Bronchial epithelial cell (primary cell): ENCODE measurements around the gene LDB2. TPM values are rescaled to one million over a fixed set of nuclear protein-coding genes. Genes with fewer than 3 reads are reported as not detected.

Experiments used
- DNase-seq: peaks from one replicate; pipeline ENCODE4 v3.0.0-alpha.2; 2010; ENCODE audit warnings: low read depth
- FAIRE-seq: peaks from 2 replicates; lab custom pipeline; 2011; peaks lifted over from hg19 to GRCh38; lab: Jason Lieb, UNC
- H3K27me3 ChIP-seq: 2 replicates; pipeline ENCODE4 v1.5.1; 2011; ENCODE audit warnings: low read length; ENCODE audit not compliant: control insufficient read depth, insufficient read depth
- H3K36me3 ChIP-seq: 2 replicates; pipeline ENCODE4 v1.5.1; 2011; ENCODE audit warnings: low read length; ENCODE audit not compliant: control insufficient read depth, insufficient read depth
- H3K4me3 ChIP-seq: 2 replicates; pipeline ENCODE4 v1.5.1; 2011; ENCODE audit warnings: mild to moderate bottlenecking, low read depth, low read length, control low read depth
- total RNA-seq: library from RNA; depleted of rRNA; stranded (reverse); fragments of >200 nt; gene quantifications from 2 replicates; pipeline ENCODE4 v1.2.1, GENCODE V29; 2014
- TF ChIP-seq, protein P1 (sequence below): IDR thresholded peaks from 2 replicates; pipeline ENCODE4 v1.5.1; 2011; ENCODE audit warnings: mild to moderate bottlenecking, moderate library complexity, low read length, control low read depth, inconsistent platforms; ENCODE audit not compliant: insufficient read depth, severe bottlenecking

The LDB2 gene
- total RNA-seq, 1 donor from 2014 or later: not detected

DNA sequence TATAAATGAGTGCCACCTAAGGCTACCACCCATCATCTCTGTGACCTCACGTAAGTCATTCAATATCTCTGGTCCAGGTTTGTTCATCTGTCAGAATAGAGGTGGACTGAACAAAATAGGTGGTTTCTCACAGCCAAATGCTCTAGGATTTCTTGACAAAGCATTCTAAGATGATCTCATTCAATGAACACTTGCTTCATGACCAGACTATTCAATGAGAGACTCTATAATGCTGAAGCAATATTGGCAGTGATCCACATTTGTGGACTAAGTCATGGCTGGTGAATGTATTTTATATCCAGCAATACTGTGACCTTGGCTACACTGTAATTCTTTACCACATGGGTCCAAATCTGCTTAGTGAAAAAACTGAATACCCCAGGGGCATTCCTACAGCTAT, 37.9 kb downstream of the LDB2 start:
- FAIRE-seq (no peak), DNase-seq (peak; percentile 10)
- TF ChIP-seq, protein P1, sequence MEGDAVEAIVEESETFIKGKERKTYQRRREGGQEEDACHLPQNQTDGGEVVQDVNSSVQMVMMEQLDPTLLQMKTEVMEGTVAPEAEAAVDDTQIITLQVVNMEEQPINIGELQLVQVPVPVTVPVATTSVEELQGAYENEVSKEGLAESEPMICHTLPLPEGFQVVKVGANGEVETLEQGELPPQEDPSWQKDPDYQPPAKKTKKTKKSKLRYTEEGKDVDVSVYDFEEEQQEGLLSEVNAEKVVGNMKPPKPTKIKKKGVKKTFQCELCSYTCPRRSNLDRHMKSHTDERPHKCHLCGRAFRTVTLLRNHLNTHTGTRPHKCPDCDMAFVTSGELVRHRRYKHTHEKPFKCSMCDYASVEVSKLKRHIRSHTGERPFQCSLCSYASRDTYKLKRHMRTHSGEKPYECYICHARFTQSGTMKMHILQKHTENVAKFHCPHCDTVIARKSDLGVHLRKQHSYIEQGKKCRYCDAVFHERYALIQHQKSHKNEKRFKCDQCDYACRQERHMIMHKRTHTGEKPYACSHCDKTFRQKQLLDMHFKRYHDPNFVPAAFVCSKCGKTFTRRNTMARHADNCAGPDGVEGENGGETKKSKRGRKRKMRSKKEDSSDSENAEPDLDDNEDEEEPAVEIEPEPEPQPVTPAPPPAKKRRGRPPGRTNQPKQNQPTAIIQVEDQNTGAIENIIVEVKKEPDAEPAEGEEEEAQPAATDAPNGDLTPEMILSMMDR: no peak
- no peaks in the 10 kb centered on the region for H3K36me3 ChIP-seq
- no peaks in the 10 kb centered on the region for H3K27me3 ChIP-seq
- H3K4me3 ChIP-seq: no peak overlapping the region

DNA sequence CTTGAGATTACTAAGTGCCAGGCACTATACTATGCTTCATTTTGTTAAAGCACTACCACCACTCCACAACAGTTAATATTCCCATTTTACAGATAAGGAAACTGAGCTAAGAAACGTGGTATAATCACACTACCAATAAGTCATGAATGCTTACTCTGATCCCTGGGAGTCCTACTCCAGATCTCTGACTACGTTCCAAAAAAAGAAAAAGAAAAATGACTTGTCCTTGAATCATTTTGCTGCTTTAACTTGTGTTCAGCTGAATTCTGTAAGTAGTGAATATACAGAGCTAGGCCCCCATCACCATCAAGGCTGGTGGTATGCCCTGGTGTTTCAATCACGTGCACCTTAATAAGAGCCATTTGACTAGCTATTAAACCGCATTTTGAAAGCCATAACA, 39.4 kb downstream of the LDB2 start:
- Histone ChIP-seq H3K27me3 (no peaks in the 10 kb centered on the region), H3K4me3 (no peak overlapping the region), H3K36me3 (no peaks in the 10 kb centered on the region)
- TF ChIP-seq, protein P1: no peak
- DNase-seq (no peak), FAIRE-seq (no peak)

- H3K4me3 ChIP-seq: no peak overlapping the region
- TF ChIP-seq, protein P1: no peak
- no peaks in the 10 kb centered on the region for H3K27me3 ChIP-seq
- DNase-seq (no peak), FAIRE-seq (no peak)
- no peaks in the 10 kb centered on the region for H3K36me3 ChIP-seq
Observed at GRCh38 chr4:16858275-16858752, 40.1 kb downstream of the LDB2 start.

- Histone ChIP-seq H3K4me3 (no peak overlapping the region), H3K27me3 (no peaks in the 10 kb centered on the region), H3K36me3 (no peaks in the 10 kb centered on the region)
- no peak for DNase-seq
- TF ChIP-seq, protein P1: no peak
- FAIRE-seq: no peak
Observed at GRCh38 chr4:16857425-16857824, 41.0 kb downstream of the LDB2 start.

DNA sequence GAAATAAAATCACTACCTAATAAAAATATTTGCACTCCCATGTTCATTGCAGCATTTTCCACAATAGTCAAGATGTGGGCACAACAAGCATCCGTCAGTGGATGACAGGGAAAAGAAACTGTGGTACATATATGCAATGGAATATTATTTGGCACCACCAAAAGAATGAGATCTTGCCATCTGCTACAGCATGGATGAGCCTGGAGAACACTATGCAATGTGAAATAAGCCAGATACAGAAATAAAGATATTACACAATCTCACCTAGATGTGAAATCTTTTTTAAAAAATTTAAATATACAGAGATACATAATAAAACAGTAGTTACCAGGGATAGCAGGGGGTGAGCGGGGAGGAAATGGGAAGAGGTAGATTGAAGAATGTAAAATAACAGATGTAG, 44.8 kb downstream of the LDB2 start:
- H3K4me3 ChIP-seq: no peak overlapping the region
- FAIRE-seq: no peak
- H3K27me3 ChIP-seq: no peaks in the 10 kb centered on the region
- TF ChIP-seq, protein P1: no peak
- DNase-seq: no peak
- H3K36me3 ChIP-seq: no peaks in the 10 kb centered on the region

GRCh38 chr4:16852644-16853043, 45.8 kb downstream of the LDB2 start:
- no peaks in the 10 kb centered on the region for H3K27me3 ChIP-seq
- FAIRE-seq: no peak
- H3K4me3 ChIP-seq: no peak overlapping the region
- TF ChIP-seq, protein P1: no peak
- H3K36me3 ChIP-seq: no peaks in the 10 kb centered on the region
- no peak for DNase-seq
